GM12875 (cell line): ENCODE results near the gene PDRG1.
"Not testable (repeated sequence)": the region's sequence is repeated elsewhere in the genome, so short reads cannot be mapped to it uniquely, and the experiment has no call there.

Experiments
- H3K4me3 ChIP-seq: one replicate; pipeline ENCODE4 v1.5.1; 2011; ENCODE audit warnings: low read depth, low read length, control low read depth
- TF ChIP-seq, protein P1 (sequence below): IDR thresholded peaks from 2 replicates; pipeline ENCODE4 v1.5.1; 2011; ENCODE audit warnings: low read depth, mild to moderate bottlenecking, control low read depth, inconsistent platforms, low read length, moderate library complexity, borderline replicate concordance; ENCODE audit not compliant: insufficient read depth

PDRG1 gene

DNA sequence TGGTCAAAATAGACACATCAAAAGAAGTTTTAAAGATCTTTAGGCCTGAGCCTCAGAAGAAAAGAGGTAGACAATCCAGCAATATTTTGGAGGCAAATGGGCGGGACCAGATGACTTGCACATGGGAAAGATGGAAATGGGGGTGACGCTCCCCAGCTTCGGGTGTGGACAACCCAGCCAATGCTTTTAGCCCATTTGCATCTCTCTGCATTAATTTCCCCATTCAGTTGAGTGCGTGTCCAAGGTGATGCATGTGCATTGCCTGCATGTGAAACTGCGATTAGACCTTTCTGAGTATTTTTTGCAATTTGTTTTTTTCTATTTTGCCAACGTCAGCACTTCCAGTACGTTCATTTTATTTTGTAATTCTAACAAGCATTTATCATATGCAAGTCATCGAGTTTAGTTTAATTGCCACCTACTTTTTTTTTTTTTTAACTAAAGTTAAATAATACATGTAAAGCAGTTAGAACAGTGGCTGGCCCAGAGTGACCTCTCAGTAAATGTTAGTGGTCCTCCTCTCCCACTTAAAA is 24.2 kb downstream of the PDRG1 start:
- TF ChIP-seq, protein P1, sequence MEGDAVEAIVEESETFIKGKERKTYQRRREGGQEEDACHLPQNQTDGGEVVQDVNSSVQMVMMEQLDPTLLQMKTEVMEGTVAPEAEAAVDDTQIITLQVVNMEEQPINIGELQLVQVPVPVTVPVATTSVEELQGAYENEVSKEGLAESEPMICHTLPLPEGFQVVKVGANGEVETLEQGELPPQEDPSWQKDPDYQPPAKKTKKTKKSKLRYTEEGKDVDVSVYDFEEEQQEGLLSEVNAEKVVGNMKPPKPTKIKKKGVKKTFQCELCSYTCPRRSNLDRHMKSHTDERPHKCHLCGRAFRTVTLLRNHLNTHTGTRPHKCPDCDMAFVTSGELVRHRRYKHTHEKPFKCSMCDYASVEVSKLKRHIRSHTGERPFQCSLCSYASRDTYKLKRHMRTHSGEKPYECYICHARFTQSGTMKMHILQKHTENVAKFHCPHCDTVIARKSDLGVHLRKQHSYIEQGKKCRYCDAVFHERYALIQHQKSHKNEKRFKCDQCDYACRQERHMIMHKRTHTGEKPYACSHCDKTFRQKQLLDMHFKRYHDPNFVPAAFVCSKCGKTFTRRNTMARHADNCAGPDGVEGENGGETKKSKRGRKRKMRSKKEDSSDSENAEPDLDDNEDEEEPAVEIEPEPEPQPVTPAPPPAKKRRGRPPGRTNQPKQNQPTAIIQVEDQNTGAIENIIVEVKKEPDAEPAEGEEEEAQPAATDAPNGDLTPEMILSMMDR: no peak
- no peak overlapping the region for H3K4me3 ChIP-seq

DNA sequence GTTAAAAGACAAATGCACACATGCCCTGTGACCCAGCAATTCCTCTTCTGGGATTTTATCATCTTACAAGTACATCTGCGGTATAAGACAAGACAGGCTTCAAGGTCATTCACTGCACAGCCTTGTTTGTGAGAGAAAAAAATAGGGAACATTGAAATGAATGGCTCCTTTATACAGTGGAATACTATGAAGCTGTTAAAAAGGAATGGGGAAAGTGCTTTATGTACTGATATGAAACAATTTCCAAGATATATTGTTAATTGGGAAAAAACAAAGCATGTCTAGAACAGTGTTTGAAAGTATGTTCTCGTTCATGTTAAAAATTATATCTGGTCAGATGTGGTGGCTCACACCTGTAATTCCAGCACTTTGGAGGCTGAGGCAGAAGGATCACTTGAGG is 25.4 kb downstream of the PDRG1 start:
- no peak overlapping the region for H3K4me3 ChIP-seq
- TF ChIP-seq, protein P1: no peak

DNA sequence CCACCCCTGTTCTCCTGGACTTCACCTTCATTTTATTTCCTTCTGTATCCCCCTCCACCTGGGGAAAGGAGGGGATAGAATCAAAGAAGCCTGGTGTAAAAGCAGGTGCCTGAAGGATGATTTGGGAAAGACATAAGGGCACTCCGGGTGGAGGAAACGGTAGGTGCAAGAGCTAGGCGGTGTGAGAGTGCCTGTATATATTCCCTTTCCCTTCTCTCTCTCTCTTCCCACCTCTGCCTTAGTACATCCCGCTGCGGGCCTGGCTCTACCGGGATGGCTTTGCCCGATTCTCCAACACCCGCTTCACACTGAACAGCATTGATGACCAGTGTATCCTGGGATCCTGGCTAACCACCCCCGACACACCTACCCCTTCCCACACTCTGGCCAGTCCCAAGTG is 26.2 kb downstream of the PDRG1 start:
- TF ChIP-seq, protein P1: no peak
- no peak overlapping the region for H3K4me3 ChIP-seq

DNA sequence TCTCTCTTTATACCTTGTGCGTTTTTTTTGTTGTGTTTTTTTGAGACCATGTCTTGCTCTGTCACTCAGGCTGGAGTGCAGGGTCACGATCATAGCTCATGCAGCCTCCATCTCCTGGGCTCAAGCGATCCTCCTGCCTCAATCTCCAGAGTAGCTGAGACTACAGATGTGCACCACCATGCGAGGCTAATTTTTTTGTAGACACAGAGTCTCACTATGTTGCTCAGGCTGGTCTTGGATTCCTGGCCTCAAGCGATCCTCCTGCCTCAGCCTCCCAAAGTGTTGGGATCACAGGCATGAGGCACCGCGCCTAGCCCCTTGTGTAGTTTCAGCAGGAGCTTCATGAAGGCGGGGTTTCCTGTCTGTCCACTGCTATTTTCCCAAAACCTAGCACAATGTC is 27.3 kb downstream of the PDRG1 start:
- no peak overlapping the region for H3K4me3 ChIP-seq
- TF ChIP-seq, protein P1: no peak

DNA sequence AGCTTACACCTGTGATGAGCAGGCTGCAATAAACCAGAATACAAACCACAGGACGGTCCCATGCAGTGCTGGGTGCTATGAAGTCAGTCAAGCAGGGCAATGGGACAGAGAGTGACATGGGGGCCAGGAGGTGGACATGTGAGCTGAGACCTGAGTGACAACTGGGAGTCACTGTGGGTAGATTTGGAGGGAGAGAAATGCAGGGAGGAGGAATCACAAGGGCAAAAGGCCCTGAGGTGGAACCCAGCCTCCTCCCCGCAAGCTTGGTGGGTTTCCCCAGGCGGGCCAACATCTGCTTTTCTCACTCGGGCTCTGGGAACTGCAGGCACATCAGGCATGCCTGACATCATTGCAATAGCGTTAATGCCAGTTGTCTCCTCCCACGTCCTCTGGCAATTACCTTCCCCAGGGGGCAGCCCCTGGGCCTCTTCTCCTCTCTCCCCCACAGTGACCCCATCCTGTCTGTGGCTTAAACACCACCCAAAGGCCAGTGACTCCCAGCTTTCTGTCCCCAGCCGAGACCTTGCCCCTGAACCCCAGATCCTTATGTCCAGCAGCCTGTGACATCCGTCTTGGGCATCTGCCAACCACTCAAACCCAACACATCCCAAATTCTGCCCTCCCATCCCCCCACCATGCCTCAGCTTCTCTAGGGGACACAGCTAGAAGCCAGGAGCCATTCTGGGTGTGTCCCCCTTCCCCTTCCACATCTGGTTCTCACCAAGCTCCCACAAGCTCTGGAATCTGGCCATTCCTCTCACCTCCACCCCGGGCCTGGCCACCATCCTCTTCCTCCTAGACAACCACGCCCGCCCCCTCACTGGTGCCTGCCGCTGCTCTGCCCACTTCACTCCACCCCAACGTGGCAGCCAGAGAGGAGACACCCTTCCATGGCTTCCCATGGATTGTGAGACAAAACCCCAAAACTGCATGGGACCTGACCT is 28.2 kb downstream of the PDRG1 start:
- no peak overlapping the region for H3K4me3 ChIP-seq

DNA sequence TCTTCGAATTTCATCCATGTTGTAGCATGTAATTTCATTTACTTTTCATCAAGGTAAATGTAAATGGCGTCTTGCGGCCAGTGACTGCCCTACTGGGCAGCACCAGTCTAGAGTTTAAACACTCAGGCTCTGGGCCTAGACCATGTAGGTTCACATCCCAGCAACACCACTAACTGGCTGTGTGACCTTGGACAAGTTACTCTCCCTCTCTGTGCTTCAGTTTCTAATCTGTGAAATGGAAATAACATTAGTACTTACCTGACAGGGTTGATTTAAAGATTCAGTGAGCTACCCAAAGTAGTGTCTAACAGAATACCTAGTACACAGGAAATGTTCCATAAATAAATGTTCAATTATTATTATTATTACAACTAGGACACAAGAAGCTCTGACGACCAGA is 29.3 kb downstream of the PDRG1 start:
- H3K4me3 ChIP-seq: no peak overlapping the region
- TF ChIP-seq, protein P1: no peak

More for the DNA sequence above, 28.2 kb downstream of the PDRG1 start:
- TF ChIP-seq, protein P1: no peak

DNA sequence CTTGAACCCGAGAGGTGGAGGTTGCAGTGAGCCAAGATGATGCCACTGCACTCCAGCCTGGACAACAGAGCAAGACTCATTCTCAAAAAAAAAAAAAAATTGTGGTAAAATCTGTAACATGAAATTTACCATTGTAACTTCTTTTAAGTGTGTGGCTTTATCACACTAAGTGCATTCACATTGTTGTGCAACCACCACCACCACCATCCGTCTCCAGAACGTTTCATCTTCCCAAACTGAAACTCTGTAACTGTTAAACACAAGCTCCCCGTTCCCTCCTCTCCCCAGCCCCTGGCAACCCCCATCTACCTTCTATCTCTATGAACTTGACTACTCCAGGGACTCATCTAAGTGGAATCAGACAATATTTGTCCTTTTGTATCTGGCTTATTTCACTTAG is 29.7 kb downstream of the PDRG1 start:
- H3K4me3 ChIP-seq: no peak overlapping the region
- TF ChIP-seq, protein P1: no peak

DNA sequence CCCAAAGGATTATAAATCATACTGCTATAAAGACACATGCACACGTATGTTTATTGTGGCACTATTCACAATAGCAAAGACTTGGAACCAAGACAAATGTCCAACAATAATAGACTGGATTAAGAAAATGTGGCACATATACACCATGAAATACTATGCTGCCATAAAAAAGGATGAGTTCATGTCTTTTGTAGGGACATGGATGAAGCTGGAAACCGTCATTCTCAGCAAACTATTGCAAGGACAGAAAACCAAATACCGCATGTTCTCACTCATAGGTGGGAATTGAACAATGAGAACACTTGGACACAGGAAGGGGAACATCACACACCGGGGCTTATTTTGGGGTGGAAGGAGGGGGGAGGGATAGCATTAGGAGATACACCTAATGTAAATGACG is 30.4 kb downstream of the PDRG1 start:
- H3K4me3 ChIP-seq: not testable (repeated sequence)
